Measurements from ENCODE around the gene ANKRD40.

Gene ANKRD40

DNA sequence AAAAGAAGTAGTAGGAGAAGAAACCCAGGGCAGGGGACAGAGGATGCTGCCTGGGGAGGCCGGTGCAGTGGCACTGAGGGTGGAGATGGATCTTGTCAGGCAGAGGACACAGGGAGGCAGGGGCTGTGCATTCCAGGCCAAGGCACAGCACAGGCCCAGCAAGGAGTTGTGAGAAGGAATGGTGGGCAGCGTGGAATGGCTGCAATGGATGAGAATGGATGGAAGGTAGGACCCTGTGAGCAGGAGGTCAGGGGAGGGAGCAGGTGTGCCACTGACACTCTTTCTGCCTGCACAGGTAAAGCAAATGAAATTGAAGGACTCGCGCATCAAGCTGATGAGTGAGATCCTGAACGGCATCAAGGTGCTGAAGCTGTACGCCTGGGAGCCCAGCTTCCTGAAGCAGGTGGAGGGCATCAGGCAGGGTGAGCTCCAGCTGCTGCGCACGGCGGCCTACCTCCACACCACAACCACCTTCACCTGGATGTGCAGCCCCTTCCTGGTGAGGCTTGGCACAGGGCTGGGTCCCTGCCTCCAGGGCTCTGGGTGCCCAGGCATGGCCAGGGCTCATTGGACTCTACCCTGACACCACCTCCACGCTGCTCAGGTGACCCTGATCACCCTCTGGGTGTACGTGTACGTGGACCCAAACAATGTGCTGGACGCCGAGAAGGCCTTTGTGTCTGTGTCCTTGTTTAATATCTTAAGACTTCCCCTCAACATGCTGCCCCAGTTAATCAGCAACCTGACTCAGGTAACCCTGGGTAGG is 40.3 kb downstream of the ANKRD40 start:
- DNase-seq: no peak

DNA sequence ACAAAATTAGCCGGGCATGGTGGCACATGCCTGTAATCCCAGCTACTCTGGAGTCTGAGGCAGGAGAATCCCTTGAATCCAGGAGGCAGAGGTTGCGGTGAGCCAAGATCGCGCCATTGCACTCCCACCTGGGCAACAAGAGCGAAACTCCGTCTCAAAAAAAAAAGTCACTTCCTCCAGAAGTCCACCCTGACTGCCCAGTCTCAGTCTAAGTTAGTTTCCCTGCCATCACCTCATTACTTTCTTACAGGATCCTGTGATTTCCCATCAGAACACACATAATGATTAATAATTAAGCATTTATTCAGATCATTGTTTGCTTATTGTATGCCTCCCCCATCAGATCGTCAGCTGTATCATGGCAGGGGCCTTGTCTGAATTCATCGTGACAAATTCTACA is 41.4 kb downstream of the ANKRD40 start:
- no peak for DNase-seq

- DNase-seq: no peak
These were observed 41.9 kb downstream of the ANKRD40 start for GRCh38 chr17:50665838-50666237.

GRCh38 chr17:50664788-50665458 is 42.8 kb downstream of the ANKRD40 start:
- DNase-seq: no peak

GRCh38 chr17:50663812-50664374 is 43.8 kb downstream of the ANKRD40 start:
- no peak for DNase-seq

DNA sequence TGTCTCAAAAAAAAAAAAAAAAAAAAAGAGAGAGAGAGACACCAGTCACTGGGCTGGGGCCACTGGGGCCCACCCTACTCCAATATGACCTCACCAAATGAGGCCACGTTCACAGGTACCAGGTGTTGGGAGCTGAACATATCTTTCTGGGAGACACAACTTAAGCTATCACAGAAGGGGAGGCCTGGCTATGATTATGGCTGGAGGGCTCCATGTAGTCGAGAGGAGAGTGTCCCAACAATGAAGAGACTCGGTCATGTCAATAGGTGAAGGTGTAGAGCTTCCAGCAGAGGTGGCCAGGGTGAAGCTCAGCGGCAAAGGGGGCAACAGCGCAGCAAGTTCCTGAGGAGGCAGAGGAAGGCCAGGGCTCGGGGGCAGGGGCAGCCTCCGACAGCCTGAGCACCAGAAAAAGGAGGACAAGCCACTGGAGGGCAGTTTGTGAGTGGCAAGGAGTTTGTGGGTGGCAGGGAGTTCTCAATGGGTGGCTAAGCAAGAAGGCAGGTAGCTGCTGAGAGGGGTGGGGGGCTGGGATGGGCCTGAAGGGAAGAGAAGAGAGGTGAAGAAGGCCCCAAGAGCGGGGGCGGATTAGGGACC is 45.0 kb downstream of the ANKRD40 start:
- DNase-seq: no peak

GRCh38 chr17:50661795-50662391 is 45.8 kb downstream of the ANKRD40 start:
- no peak for DNase-seq

GRCh38 chr17:50661348-50661747 is 46.4 kb downstream of the ANKRD40 start:
- DNase-seq: no peak

DNA sequence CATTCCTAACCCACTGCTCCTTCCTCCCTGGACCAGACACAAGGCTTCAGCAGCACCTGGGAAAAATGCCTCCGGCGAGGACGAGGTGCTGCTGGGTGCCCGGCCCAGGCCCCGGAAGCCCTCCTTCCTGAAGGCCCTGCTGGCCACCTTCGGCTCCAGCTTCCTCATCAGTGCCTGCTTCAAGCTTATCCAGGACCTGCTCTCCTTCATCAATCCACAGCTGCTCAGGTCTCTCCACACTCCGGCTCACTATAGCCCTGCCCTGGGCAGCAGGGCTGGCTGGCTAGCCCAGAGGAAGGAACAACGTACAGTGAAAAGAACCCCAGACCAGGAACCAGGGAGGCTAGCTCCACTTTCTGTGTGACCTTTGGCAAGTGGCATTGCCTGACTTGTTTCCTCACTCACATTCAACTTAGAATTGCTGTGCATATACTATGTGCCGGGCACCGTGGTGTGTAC is 46.8 kb downstream of the ANKRD40 start:
- no peak for DNase-seq

- no peak for DNase-seq
These were observed 47.5 kb downstream of the ANKRD40 start for GRCh38 chr17:50660042-50660886.

DNA sequence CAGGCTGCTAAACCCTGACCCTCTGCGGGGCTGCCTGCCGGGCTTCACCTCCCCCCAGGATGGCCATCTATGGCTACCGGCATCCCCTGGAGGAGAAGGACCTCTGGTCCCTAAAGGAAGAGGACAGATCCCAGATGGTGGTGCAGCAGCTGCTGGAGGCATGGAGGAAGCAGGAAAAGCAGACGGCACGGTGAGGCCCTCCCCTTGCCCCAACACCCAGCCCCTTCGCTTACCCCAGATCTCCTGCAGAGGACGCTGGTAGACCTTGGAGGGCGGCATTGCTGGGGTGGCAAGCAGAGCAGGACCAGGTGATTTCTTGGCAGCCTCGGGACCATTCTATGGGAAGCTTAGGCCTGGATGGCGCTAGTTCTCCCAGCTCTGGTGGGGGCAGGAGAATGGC is 48.5 kb downstream of the ANKRD40 start:
- no peak for DNase-seq

DNA sequence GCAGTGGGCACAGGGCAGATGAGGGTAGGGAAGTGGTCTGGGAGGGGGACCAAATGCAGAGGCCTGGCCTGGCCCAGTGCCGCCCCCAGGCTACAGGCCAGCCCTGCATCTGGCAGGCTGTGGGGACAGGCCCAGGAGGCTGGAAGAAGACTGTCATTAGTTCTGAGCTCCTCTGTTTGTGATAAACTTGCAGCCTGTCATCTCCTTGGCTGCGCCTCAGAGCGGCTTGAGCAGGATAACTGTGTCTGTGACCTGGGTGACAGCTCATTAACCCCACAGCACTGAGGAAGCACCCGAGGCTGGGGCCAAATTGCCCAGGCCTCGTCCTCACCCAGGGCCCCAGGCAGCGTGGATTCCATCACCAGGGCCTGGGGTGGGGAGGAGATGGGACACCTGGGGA is 49.1 kb downstream of the ANKRD40 start:
- no peak for DNase-seq

DNA sequence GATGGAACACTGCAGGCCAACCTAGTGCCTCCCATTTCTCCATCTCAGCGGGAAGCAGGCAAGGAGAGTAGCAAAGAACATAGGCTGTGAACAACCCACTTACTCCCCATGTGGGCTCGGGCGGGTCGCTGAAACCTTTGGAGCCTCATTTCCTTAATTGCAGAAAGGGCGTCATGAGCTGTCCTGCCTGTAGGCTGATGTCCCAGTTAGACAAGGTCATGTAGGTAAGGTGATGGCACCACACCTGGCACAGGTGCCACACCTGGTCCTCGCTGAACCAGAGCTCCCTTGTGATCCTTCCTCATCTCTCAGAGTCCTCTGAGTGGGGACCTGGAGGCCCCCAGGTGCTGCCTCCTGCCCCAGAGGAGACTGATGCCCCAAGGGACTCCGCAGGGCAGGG is 50.1 kb downstream of the ANKRD40 start:
- DNase-seq: no peak

DNA sequence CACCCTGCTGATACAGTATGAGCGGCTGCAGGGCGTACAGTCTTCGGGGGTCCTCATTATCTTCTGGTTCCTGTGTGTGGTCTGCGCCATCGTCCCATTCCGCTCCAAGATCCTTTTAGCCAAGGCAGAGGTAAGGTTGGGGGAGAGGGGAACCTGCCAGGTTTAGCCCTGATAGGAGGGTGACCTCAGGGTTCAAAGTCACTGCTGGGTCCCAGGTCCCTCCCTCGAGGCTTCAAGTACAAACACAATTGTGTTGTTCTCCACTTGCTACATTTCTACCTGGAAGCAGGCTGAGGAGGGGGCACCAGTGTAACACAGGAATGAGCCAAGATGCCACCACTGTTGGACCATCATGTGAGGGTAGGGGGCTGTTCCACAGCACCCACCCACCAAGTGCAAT is 50.7 kb downstream of the ANKRD40 start:
- DNase-seq: no peak

DNA sequence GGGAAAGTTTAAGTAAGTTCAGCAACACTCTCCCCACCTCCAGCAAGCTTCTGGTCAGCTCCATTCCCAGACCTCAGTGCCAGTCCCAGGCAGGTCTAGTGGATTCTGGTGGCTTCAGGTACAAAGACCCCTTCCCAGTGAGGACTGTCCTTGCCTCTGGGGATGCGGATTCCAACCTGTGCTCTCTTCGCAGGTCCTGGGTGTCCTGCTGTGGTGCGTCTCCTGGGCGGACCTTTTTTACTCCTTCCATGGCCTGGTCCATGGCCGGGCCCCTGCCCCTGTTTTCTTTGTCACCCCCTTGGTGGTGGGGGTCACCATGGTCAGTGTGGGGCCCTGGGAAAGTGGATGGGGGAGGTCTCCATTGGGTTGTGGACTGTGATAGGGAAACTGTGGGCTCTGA is 51.2 kb downstream of the ANKRD40 start:
- DNase-seq: no peak

- no peak for DNase-seq
These were observed 54.0 kb downstream of the ANKRD40 start for GRCh38 chr17:50653738-50654137.

DNA sequence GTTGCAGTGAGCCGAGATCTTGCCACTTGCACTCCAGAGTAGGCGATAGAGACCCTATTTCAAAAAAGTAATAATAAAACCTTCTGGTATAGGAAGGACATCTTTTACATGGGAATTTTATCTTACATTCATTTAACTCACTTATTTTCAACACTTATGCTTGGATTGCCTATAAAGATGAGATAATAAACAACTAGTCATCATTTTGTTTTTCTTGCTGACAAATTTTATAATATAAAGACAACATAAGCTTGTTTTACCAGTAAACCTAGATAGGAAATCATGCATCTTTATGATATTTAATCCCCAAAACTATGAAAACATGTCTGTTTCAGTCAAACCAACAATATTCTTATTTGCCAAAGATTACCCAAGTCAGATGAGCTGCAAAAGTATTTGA is 56.1 kb downstream of the ANKRD40 start:
- DNase-seq: no peak

- no peak for DNase-seq
These were observed 58.4 kb downstream of the ANKRD40 start for GRCh38 chr17:50649042-50649908.

GRCh38 chr17:50647187-50647586 is 60.5 kb downstream of the ANKRD40 start:
- DNase-seq: no peak

DNA sequence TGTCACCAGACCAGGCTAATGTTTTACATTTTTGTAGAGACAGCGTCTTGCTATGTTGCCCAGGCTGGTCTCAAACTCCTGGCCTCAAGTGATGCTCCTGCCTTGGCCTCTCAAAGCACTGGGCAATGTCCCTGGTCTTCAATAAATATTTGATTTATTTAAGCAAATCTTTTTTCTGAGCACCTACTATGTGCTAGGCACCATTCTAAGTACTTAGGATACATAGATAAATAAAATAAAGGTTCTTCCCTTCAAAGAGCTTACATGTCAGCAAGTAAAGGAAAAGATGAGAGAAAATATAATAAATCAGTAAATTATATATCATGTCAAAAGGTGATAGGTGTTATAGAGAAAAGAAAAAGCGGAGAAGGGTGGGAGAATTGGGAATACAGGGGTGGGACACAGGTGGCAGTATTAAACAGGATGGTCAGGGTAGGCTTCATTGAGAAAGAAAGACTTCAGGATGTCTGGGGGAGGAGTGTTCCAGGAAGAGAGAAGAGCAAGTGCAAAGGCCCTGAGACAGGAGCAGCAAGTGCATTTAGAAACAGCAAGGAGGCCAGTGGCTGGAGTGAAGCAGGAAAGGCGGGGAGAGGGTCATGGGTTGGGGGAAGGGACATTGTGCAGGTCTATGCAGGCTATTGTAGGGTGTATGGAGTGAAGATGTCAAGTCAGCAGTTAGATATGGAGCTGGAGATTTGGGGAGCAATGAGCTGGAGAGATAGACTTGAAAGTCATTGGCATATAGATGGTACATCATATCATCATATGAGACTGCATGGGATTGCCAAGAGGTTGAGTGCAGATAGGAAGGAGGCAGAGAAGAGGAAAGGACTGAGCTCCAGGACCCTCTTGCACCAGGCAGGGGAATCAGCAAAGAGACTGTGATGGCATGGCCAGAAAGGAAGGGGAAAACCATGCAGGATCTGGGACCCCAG is 61.7 kb downstream of the ANKRD40 start:
- no peak for DNase-seq
